Measurements from ENCODE around the gene SIAH1. TPM values are rescaled to one million over a fixed set of nuclear protein-coding genes. Genes with fewer than 3 reads are reported as not detected.

The SIAH1 gene
- total RNA-seq, 2 donors from 2014 or later, result 12.3 to 18.0 TPM

DNA sequence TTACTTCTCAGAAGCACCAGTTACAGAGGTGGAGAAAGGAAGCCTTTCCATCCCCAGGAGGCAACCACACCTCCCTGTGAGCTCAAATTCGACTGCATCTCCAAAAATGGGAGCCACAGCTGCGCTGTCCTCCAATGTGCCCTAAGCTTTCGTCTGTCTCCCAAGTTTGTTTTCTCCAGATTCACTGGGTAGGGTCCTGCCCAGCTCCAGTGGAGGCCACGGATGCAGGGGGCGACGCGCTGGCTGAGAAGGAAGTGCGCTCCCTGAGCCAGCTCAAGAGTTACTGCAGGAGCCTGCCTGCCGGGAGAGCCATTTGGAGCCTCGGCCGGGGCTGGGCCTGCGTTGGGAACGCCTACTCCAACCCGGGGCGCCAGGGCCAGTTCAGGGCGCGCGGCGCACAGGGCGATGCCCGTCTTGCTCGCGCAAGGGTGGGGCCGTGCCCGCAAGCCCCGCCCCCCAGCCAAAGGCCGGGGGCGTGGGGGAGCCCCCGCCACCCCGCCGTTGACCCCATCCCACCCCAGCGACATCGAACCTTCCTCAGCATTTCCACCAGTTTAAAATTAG, 19.5 kb downstream of the SIAH1 start:
- no peaks in the 10 kb centered on the region for H3K9me3 ChIP-seq
- no peaks in the 10 kb centered on the region for H3K27me3 ChIP-seq
- H3K4me1 ChIP-seq, result peaks cover 0 to 40% of the 10 kb centered on the region in 2 donors
- H3K27ac ChIP-seq, result peak overlapping the region; percentile 68 to 85
- peak; percentile 90 for DNase-seq (ENCODE audit: low spot score)
- TF ChIP-seq, protein P1, sequence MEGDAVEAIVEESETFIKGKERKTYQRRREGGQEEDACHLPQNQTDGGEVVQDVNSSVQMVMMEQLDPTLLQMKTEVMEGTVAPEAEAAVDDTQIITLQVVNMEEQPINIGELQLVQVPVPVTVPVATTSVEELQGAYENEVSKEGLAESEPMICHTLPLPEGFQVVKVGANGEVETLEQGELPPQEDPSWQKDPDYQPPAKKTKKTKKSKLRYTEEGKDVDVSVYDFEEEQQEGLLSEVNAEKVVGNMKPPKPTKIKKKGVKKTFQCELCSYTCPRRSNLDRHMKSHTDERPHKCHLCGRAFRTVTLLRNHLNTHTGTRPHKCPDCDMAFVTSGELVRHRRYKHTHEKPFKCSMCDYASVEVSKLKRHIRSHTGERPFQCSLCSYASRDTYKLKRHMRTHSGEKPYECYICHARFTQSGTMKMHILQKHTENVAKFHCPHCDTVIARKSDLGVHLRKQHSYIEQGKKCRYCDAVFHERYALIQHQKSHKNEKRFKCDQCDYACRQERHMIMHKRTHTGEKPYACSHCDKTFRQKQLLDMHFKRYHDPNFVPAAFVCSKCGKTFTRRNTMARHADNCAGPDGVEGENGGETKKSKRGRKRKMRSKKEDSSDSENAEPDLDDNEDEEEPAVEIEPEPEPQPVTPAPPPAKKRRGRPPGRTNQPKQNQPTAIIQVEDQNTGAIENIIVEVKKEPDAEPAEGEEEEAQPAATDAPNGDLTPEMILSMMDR (IDR thresholded peaks at IDR 0.05), result no peak
- H3K36me3 ChIP-seq, result peaks cover 11% of the 10 kb centered on the region
- peak overlapping the region; percentile 51 to 63 for H3K4me3 ChIP-seq

GRCh38 chr16:48365025-48365600, 20.1 kb downstream of the SIAH1 start:
- H3K4me3 ChIP-seq, result peak overlapping the region; percentile 51 to 63
- TF ChIP-seq, protein P1 (IDR thresholded peaks at IDR 0.05), result no peak
- DNase-seq (ENCODE audit: low spot score), result no peak
- peaks cover 11% of the 10 kb centered on the region for H3K36me3 ChIP-seq
- H3K27me3 ChIP-seq, result no peaks in the 10 kb centered on the region
- peaks cover 0 to 34% of the 10 kb centered on the region in 2 donors for H3K4me1 ChIP-seq
- peak overlapping the region; percentile 68 to 85 for H3K27ac ChIP-seq
- no peaks in the 10 kb centered on the region for H3K9me3 ChIP-seq

GRCh38 chr16:48361540-48362144, 23.6 kb downstream of the SIAH1 start:
- Histone ChIP-seq H3K36me3 (peaks cover 15% of the 10 kb centered on the region), H3K9me3 (no peaks in the 10 kb centered on the region), H3K27me3 (no peaks in the 10 kb centered on the region), H3K4me3 (no peak overlapping the region), H3K27ac (no peak overlapping the region), H3K4me1 (peaks cover 0 to 19% of the 10 kb centered on the region in 2 donors)
- TF ChIP-seq, protein P1 (IDR thresholded peaks at IDR 0.05), result no peak
- DNase-seq (ENCODE audit: low spot score), result no peak

DNA sequence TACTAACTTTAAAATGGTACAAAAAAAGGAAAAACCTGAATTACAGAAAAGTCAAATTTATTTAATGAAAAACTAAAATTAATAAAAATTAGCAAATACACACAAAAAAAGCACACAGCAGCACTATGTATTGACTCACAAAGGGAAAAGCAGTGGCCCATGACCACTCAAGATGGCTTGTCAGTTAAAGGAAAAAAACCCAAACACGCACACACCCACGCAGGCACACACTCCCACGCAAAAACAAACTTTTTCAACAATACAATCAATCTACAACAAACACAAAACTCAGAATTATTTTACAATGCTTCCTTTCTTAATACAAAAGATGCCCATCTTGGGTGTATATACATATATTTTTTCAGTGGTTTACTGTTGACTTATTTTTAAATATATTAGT, 24.2 kb downstream of the SIAH1 start:
- Histone ChIP-seq H3K36me3 (peaks cover 15% of the 10 kb centered on the region), H3K27ac (no peak overlapping the region), H3K4me1 (peaks cover 0 to 15% of the 10 kb centered on the region in 2 donors), H3K27me3 (no peaks in the 10 kb centered on the region), H3K9me3 (no peaks in the 10 kb centered on the region), H3K4me3 (no peak overlapping the region)
- TF ChIP-seq, protein P1 (IDR thresholded peaks at IDR 0.05), result no peak
- DNase-seq (ENCODE audit: low spot score), result no peak

GRCh38 chr16:48359983-48360382, 25.2 kb downstream of the SIAH1 start:
- TF ChIP-seq, protein P1 (IDR thresholded peaks at IDR 0.05), result no peak
- Histone ChIP-seq H3K27ac (no peak overlapping the region), H3K9me3 (no peaks in the 10 kb centered on the region), H3K4me3 (no peak overlapping the region), H3K4me1 (peaks cover 0 to 8% of the 10 kb centered on the region in 2 donors), H3K27me3 (no peaks in the 10 kb centered on the region), H3K36me3 (peaks cover 15% of the 10 kb centered on the region)
- DNase-seq (ENCODE audit: low spot score), result no peak

Measured in right atrium auricular region (tissue), 2 donors.